Measurements from ENCODE around the gene GNG12.
"Not testable (repeated sequence)": the region's sequence is repeated elsewhere in the genome, so short reads cannot be mapped to it uniquely, and the experiment has no call there.

The GNG12 gene

DNA sequence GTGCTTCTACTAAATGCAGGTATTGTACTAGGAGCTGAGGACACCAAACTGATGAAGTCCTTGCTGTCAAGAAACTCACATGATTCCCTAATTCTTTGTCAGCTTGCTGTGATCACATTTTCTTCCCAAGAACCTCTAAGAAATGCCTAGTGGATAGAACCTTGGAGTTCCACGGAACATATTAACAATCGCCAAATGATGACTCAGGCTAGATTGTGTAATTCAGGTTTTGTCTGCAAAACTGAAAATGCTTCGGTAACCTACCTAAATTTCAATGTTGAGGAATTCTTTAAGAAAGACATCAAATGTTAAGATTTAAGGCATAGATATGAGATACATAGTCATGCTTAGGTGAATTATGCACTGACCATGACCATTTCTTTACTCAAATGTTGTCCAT lies 150.0 kb downstream of the GNG12 start:
- peak; percentile 79 for DNase-seq (ENCODE audit: low read depth)

DNA sequence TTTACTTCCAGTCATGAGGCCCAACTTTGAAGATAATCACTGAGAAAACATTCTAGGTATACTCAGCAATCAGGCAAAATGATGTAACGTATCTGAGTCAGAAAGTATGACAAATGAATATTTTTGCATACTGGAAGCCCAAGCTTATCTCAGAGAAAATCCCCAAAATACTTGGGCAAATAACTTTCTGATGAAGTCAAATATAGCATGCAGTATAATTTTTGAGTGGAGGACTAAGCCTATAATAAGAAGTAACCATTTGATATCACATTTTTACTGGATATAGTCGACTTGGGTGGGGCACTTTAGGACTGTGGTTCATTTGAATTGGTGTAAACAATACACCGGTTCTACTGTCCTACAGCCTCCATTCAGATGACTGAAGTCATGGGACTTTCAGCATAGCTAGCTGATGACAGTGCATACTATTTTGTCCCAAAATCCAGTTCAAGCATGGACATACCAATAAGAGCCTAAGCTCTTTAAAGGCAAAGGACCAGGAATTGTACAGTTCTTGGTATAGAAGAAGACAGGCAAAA lies 150.5 kb downstream of the GNG12 start:
- DNase-seq (ENCODE audit: low read depth), result peak; percentile 92

DNA sequence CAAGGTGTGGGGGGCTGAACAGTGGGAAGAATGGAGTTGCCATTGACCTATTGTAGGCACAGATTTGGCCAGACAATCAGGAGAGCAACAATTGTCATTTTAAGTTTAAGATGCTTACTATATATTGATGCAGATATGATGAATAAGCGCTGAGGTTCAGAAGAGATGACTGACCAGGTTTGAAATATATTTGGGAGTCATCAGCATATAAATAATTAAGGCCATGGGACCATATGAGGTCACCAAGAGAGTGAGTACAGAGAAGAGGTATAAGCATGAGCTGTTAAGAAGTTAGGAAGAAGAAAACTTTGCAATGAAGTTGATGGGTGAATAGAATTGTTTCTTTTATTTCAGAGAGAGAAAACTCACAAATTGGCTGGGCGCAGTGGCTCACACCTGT lies 152.8 kb downstream of the GNG12 start:
- no peak for DNase-seq (ENCODE audit: low read depth)

DNA sequence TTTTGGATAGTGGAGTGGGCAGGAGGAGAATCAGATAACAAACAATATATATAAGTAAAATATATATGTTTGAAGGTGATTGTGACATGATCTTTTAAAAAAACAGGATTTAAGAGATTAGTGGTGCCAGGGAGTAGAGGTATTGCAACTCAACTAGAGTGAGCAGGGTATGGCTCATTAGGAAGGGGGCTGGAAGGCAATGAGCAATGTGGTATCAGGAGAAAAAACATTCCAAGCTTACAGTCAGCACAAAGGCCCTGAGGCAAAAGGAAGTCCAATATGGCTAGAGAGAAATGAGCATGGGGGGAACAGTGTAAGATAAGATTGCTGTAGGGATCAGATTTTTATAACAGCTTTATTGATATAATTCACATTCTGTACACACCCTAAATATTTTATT lies 153.6 kb downstream of the GNG12 start:
- DNase-seq (ENCODE audit: low read depth), result peak; percentile 66

DNA sequence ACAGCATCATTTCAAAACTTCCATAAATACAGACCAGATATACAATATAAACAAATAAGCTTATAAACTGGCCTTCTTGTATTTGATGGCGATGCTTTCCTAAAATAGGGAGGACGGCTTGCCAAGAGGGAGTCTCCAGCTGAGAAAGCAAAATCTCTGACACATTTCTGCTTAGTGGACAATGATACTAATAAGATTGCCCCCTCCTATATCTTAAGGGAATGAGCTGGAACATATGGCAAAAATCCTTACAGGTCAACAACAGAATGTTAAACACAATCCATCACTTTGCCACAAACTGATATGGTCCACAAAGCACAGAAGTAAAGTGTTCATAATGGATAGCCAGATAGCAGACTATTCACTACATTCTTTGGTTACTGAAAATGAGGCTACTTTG lies 155.3 kb downstream of the GNG12 start:
- no peak for DNase-seq (ENCODE audit: low read depth)

DNA sequence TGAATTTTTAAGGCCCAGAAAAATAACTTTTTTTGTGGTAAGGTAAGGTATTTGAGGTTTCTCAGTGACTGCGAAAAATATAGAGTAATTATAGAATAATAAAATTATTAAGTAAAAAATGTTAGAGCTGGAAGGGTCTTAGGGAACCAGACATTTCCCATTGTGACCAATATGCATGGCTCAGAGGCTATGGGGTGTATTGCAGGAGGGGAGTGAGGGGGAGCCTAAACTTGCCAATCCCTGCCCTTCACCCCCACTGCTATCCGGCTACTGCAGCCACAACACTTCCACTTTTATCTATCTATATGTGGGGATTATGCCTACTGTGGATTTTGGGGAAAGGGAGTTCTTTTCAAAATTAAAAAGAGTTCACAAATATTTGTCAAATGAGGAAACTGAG lies 155.9 kb downstream of the GNG12 start:
- DNase-seq (ENCODE audit: low read depth), result no peak

DNA sequence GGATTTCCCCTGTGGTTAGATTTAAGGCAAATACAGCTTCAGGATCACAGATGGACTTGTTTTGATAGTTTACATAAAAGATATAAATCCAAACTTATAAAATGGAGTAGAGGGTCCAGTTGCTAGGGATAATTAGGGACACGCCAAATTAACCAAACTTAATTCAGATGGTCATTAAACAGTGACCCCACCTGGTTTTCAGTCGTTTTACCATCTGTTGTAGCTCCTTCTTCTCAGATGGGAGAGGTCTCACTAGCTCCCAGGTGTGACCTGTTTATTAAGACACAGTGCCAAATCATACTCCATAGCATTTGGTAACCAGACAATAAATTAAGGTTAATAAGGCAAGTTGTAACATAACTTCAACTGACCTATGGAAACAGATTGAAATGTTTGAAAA lies 156.3 kb downstream of the GNG12 start:
- no peak for DNase-seq (ENCODE audit: low read depth)

DNA sequence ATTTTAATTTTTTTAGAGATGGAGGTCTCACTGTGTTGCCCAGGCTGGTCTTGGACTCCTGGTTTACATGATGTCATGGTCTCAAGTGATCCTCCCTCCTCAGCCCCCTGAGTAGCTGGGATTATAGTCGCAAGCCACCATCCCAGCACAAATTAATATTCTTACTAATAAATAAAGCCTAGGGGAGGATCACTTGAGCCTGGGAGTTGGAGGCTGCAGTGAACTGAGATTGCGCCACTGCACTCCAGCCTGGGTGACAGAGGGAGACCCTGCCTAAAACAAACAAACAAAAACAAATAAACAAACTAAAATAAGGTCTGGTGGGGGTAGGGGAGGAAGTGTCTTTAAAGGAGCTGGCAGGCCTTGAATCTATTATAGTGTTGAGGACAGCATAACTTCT lies 157.0 kb downstream of the GNG12 start:
- DNase-seq (ENCODE audit: low read depth), result no peak

DNA sequence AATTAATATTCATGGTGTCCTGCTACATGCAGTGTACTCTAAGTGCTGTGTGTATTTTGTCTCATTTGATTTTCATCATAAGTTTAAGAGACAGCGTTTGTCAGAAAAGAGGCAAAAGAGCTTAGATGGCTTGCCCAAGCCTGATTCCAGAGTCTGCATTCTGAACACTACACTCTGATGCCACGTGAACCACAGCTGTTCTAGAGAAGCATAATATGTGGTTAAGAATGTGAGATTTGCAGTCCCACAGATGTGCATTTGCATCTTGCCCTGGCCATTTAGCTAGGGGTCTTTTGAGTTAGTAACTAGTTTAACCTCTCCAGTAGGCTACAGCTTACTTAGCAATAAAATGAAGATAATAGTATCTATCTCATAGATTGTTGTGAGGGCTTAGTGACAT lies 157.5 kb downstream of the GNG12 start:
- DNase-seq (ENCODE audit: low read depth), result no peak

DNA sequence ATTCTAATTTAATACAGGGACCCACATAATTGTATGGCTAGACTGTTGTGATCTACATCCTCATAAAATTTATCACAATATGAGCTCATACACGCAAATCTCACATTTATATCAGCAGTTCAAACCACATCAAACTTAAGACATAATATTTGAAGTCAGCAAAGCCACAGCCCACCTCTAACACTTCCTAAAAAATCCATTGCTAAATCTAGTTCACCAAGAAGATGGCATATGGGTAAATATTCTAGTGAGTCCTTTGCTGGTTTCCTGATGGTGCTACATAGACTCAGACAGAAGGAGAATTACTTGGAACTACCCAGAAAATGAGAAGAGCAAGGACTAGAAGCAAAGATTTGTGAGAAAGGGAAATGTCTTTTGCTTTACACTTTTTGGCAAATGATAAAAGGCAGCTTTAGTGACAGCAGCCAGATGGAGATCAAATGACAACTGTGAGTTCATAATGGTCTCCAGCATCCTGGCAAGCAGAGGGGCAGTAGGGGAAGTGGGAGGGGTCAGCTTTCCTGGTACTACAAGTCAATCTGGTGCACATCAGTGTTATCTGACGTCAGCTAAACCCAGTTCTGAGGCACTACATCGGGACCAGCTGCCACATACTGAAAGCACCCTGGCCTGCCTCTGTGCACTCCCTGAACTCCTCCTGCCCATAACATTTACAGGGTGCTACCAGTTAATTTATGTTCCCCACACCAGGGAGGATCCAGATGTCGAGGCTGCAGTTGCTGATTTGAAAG lies 158.8 kb downstream of the GNG12 start:
- DNase-seq (ENCODE audit: low read depth), result no peak

DNA sequence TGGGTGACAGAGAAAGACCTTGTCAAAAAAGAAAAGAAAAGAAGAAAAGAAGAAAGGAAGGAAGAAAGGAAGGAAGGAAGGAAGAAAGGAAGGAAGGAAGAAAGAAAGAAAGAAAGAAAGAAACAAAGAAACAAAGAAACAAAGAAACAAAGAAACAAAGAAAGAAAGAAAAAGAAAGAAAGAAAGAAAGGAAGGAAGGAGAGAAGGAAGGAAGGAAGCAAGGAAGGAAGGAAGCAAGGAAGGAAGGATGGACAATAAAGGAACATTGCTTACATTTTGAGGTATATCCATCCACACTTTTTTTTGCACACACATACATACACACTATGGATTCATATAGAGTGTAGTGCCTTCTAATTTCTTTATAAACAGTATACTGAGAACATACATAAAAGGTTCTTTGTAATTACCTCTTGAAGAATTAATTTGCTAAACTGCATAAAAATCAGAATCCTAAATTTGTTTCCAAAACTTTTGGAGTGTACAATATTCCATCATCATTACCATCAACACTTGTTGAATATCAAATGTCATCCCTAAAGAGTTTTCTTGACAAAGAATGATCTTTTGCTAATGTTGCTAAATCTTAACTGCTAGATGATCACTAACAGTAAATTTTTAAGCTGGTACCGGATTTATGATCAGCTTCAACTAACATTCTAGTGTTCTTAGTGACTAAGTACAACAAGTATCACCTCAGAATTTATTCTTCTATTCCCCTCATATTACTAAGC lies 159.6 kb downstream of the GNG12 start:
- no peak for DNase-seq (ENCODE audit: low read depth)

DNA sequence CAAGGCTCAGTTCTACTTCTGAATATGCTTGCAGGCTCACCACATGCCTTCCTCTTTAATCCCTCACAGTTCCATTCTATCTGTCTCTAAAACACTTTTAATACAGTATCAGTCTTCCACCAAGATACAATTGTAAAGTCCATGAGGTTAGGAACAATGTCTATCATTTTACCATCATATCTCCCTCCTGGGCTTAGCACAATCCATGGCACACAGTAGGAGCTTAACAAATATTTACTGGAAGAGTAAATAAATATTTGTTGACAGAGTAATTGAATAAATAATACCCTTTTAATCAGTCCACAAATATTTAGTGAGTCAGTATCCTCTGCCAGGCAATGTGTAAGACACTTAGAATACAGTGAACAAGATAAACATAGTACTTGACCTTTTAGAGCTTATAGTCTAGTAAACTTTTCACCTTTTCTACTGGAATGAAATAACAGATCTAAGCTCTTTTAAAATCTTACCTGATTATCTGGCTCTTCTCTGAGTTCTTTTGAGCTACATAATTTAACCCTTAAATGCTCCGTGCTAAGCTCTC lies 160.9 kb downstream of the GNG12 start:
- DNase-seq (ENCODE audit: low read depth), result no peak

DNA sequence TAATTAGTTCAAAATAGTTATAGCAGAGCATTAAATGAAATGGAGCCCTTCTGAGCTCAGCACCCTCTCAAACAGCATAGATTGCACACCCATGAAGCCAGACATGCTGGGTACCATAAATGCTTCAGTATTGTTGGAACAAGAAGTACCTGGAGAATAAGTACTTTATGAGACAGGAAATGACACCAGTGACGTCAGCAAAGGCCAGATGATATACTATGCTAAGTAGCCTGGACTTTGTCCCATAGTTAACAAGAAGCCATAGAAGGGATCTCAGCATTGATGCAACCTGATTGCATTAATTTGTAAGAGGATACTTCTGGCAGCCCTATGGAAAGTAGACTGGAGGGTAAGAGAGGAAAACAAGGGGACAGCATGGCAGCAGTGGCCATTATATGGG lies 164.6 kb downstream of the GNG12 start:
- peak; percentile 35 for DNase-seq (ENCODE audit: low read depth)

DNA sequence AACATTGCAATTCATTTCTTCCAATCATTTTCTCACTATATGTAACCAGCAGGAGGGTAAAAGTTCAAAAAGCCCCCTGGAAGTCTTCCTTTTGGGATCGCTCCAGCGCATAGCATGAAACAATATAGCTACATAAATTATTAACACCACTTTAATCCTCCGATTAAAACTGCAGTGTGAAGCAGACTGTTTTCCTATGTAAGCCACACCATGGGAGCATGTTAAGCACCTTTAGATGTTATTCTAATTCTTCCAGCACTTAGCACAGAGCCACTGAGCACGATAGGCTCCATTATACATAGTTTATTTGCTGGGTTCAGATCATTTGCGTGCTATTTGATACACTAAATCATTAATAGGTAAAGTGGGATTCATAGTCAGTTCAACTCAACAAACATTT lies 166.6 kb downstream of the GNG12 start:
- DNase-seq (ENCODE audit: low read depth), result no peak

DNA sequence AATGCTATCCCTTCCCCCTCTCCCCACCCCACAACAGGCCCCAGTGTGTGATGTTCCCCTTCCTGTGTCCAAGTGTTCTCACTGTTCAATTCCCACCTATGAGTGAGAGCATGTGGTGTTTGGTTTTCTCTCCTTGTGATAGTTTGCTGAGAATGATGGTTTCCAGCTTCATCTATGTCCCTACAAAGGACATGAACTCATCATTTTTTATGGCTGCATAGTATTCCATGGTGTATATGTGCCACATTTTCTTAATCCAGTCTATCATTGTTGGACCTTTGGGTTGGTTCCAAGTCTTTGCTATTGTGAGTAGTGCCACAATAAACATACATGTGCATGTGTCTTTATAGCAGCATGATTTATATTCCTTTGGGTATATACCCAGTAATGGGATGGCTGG lies 168.0 kb downstream of the GNG12 start:
- DNase-seq (ENCODE audit: low read depth), result not testable (repeated sequence)

DNA sequence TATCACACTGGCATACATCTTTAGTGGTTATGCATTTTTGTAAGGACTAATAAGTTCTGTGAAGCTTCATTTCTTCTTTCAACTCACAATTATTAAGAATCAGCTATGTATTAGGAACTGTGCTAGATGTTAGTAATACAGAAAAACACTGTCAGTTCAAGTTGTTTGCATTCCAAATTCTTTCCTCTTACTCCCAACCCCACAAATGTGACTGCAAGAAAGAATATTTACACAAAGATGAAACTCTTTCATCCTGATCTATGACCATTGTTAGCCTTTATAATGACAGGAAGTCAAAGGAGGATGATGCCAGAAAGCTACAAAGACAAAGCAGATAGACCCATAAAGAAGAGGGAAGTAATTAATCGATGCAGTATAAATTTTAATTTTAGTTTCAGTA lies 169.2 kb downstream of the GNG12 start:
- DNase-seq (ENCODE audit: low read depth), result no peak

DNA sequence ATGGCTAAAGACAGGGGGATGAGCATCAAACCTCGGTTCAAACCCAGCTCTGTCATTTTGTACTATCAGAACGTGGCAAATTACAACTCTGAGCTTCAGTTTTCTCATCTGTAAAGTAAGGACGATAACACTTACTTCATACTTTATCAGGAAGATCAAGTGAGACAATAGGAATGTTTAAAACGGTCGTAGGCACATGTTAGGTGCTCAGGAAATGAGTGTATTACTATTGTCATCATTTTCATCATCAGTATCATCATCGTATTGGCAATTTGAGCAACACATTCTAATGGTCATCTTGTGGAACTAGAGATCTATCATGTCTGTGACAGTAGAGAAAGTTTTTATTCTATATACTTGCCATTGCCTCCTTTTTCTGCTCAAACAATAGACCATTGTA lies 170.4 kb downstream of the GNG12 start:
- DNase-seq (ENCODE audit: low read depth), result no peak

DNA sequence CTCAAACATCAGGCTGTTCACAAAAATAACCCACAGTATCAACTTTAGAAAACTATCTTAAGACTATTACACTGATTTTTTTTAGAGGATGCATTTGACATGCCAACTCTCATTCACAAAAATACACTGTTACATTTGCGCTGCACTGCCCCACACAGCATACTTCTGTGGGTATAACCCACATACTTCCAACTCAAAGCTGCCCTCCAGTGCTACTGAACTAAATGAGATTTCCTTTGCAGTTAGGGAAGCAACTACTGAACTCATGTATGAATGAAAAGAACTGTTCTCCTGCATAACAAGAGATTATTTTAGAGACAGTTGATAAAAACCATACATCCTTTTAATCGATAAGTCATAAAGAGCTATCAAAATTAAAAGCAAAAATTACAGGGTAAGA lies 174.0 kb downstream of the GNG12 start:
- DNase-seq (ENCODE audit: low read depth), result no peak

DNA sequence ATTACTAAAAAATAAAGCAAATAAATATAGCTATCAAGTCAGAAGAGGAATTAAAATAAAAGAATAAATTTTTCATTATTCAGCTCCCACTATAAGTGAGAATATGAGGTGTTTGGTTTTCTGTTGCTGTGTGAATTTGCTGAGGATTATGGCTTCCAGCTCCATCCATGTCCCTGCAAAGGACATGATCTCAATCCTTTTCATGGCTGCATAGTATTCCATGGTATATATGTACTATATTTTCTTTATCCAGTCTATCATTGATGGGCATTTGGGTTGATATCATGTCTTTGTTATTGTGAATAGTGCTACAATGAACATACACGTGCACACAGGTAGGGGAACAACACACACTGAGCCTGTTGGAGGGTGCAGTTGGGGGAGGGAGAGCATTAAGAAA lies 176.1 kb downstream of the GNG12 start:
- not testable (repeated sequence) for DNase-seq (ENCODE audit: low read depth)

DNA sequence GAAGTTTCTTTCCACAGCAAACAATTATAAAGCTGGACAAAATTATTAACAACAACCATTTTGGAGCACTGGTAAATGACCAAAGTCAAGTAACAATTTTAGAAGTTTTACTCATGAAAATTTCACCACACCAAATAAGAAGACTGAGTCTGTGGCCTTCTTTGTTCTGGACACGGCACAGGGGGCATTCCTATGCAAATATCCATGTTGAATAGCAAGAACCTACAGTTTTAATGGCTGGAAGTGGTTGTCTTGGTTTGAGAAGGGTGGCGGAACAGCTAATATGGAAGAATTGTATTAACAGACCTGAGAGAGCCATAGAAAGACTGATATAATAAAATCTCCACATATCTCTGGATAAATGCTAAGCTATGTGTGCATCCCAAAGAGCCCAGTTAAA lies 177.7 kb downstream of the GNG12 start:
- DNase-seq (ENCODE audit: low read depth), result no peak

DNA sequence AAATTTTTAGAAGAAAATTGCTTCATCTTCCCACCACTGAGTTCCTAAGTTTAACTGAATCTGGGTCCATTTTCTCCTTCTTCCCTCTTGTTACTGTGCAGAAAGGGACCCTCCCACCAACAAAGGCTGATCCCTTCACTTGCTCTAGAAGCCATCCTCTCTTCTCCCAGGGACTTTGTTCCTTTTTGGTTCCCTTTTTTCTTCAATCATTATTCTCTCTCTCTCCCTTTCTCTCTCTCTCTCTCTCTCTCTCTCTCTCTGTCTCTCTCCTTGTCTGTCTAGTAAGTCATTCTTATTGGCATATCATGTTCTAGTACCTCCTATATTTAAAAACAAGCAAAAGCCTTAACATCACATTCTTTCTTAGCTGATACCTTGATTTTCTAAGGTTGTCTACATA lies 180.0 kb downstream of the GNG12 start:
- no peak for DNase-seq (ENCODE audit: low read depth)

DNA sequence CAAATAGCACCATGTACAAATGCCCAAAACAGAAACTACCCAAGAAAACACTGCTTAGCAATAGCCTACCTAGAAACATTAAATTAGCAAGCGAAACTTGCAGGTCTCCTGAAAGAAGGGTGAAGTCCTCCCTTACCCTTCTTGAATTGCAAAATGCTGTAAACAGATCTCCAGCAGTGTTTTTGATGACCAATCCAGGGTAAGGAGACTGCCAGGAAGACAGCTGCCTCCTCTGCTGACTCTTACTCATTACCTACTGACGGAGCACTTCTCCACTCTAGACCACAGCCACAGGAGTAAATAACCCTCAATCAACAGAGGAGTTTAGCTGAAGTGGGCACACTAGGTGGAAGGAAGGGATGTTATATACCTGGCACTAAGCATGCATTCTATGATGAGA lies 180.5 kb downstream of the GNG12 start:
- peak; percentile 97 for DNase-seq (ENCODE audit: low read depth)

All from amniotic epithelial cell (primary cell).